Heart left ventricle (tissue), 16 donors: ENCODE data around the gene ACR. TPM values are rescaled to one million over a fixed set of nuclear protein-coding genes. Genes with fewer than 3 reads are reported as not detected.
A peak's percentile ranks its signal among the peaks of the same experiment; 100 is the strongest.

Experiments used
- ATAC-seq, 4 donors: fragments of 200-7000 bp; cut with Tn5 transposase; one replicate each; pipeline ENCODE4 v1.9.1; 2020 to 2022; ENCODE audit warnings: moderate library complexity in 4 of 4, mild to moderate bottlenecking in 3 of 4, moderate number of reproducible peaks in 1 of 4
- DNase-seq, 5 donors: peaks; one replicate each; pipeline ENCODE4 v3.0.0-alpha.2; 2020
- H3K27ac ChIP-seq, 12 donors: fragments of 200-600 bp; sonication (generic) in 4 of 12; one replicate each; pipeline versions ENCODE4 v1.5.0 to v1.8.0; 2016 to 2022; ENCODE audit warnings: mild to moderate bottlenecking in 2 of 12
- H3K27me3 ChIP-seq, 9 donors: fragments of 200-600 bp; sonication (generic) in 2 of 9; one replicate each; pipeline versions ENCODE4 v1.5.1 to v1.8.0; 2016 to 2022; ENCODE audit warnings: mild to moderate bottlenecking in 3 of 9
- H3K36me3 ChIP-seq, 9 donors: fragments of 200-600 bp; sonication (generic) in 2 of 9; one replicate each; pipeline versions ENCODE4 v1.5.0 to v1.8.0; 2018 to 2022; ENCODE audit warnings: mild to moderate bottlenecking in 2 of 9
- H3K4me1 ChIP-seq, 12 donors: fragments of 200-600 bp; sonication (generic) in 4 of 12; one replicate each; pipeline versions ENCODE4 v1.5.0 to v1.8.0; 2016 to 2022; ENCODE audit warnings: mild to moderate bottlenecking in 3 of 12
- H3K4me3 ChIP-seq, 12 donors: fragments of 200-600 bp; sonication (generic) in 4 of 12; one replicate each; pipeline versions ENCODE4 v1.5.0 to v1.8.0; 2017 to 2022; ENCODE audit warnings: mild to moderate bottlenecking in 9 of 12, moderate library complexity in 4 of 12
- H3K9me3 ChIP-seq, 12 donors: fragments of 200-600 bp; sonication (generic) in 4 of 12; one replicate each; pipeline versions ENCODE4 v1.5.0 to v1.8.0; 2016 to 2022; ENCODE audit warnings: mild to moderate bottlenecking in 1 of 12
- POLR2A ChIP-seq, 2 donors: fragments of 450-650 bp; IDR thresholded peaks; one replicate each; pipeline ENCODE4 v1.6.1; 2017; ENCODE audit warnings: antibody characterized with exemption in 2 of 2, mild to moderate bottlenecking in 2 of 2, moderate library complexity in 2 of 2
- WGBS, 4 donors: extraction: QIAGEN DNeasy Blood & Tissue Kit in 2 of 4; methylation state at CpG; one replicate each; pipeline versions ENCODE4 v1.1.5 to v1.1.7; 2013 to 2018; 5-methylcytosine and 5-hydroxymethylcytosine counted together
- intact Hi-C, 10 donors: fragments of 100-400 bp; cut with DNase I; formaldehyde crosslinking; loops; one replicate each; pipeline versions ENCODE4 v1.11.1 to v1.14.2; 2022
- polyA plus RNA-seq, 2 donors: library from polyadenylated mRNA; stranded (reverse); fragments of 200-250 nt; gene quantifications; one replicate each; pipeline ENCODE4 v1.2.3, GENCODE V29; 2013
- total RNA-seq, 9 donors: library from RNA; depleted of rRNA in 2 of 9; stranded (reverse); fragments of >200 nt in 2 of 9; fragmentation: NEBNext Ultra II Directional in 3 of 9; extraction: Animal tissue kit (Norgen Biotek cat#: 25700) in 3 of 9; gene quantifications; one replicate each; pipeline versions ENCODE4 v1.1.0 to v1.2.4, GENCODE V29; 2016 to 2023
- TF ChIP-seq, protein P1 (sequence below), 12 donors: fragments of 200-600 bp; sonication (generic) in 4 of 12; IDR thresholded peaks; one replicate each; pipeline versions ENCODE4 v1.5.0 to v1.8.0; 2018 to 2022; ENCODE audit warnings: antibody characterized with exemption in 12 of 12, mild to moderate bottlenecking in 5 of 12
- donor health status: ischemic (EF 13 %, LVEDD 7.1; RV severe dilation, severe dysfunction).
- donor health status: healthy with polysubstance abuse.
- donor health status: DM: no; HTN: yes; CAD: no.
- donor health status: DM: no; HTN: no; CAD: no.
- donor health status: ischemic (EF 25% LVEDD 6.9; RV normal size, moderate dysfunction).
- donor health status: ischemic (EF 25% LVEDD 5.7; RV mildly dilated, moderate dysfunction).
- donor health status: healthy.
- donor health status: DM: yes; HTN: yes; CAD: no.
- donor health status: ischemic (EF 35%, LVEDD 5.7; RV mildly dilated, moderate dysfunction).
- donor health status: nonischemic (EF 11% LVEDD 7.7; RV severe dilation, severe dysfunction).
- donor health status: DM: yes; HTN: yes; CAD: no.
- donor health status: PGD.
- donor health status: ischemic (EF 29% LVEDD 5.4; RV normal size, mild dysfunction).
- donor health status: nonischemic (EF 23%, LVEDD 6.1; RV moderate dilation, normal function).

Gene ACR
- total and polyA plus RNA-seq, 11 donors = 0.12 to 1.2 (median 0.50) TPM; not detected in 2

DNA sequence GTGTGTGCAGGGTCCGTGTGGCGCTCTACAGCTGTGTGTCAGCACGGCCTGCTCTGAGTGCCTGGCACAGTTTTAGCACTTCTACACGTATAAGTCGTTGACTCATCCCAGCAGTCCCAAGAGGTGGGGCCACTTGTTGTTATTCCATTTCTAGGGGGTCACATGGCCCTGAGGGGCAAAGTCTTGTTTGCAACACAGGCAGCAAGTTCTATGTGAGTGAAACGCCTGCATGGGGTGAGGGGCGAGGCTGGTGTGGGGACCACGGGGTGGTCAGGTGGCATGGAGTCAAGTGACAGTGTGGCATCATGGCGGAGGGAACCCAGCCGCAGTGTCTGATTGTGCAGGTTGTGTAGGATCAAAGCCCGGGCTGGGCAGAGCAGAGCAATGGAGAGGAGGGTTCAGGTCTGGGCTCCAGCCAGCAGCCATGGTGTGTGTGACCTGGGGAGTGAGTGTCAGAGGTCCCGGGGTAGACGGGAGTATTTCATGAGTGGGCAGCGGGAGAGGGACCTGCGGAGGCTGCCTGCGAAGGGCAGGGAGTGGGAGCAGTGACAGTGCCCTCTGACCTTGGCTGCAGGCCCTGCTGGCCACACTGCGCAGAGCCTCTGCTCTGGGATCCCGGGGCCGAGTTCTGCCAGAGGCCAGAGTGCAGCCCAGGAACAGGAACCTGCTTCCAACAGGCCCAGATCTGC lies 37.5 kb upstream of the ACR start:
- Histone ChIP-seq H3K4me3 (no peak overlapping the region), H3K36me3 (peaks cover 0 to 55% (median 32%) of the 10 kb centered on the region in 9 donors), H3K9me3 (no peaks in the 10 kb centered on the region), H3K27ac (peak overlapping the region in 4 of 12 donors; percentile 12 to 42 (median 22)), H3K4me1 (peaks cover 2 to 72% (median 29%) of the 10 kb centered on the region in 12 donors), H3K27me3 (no peaks in the 10 kb centered on the region)
- TF ChIP-seq, protein P1, sequence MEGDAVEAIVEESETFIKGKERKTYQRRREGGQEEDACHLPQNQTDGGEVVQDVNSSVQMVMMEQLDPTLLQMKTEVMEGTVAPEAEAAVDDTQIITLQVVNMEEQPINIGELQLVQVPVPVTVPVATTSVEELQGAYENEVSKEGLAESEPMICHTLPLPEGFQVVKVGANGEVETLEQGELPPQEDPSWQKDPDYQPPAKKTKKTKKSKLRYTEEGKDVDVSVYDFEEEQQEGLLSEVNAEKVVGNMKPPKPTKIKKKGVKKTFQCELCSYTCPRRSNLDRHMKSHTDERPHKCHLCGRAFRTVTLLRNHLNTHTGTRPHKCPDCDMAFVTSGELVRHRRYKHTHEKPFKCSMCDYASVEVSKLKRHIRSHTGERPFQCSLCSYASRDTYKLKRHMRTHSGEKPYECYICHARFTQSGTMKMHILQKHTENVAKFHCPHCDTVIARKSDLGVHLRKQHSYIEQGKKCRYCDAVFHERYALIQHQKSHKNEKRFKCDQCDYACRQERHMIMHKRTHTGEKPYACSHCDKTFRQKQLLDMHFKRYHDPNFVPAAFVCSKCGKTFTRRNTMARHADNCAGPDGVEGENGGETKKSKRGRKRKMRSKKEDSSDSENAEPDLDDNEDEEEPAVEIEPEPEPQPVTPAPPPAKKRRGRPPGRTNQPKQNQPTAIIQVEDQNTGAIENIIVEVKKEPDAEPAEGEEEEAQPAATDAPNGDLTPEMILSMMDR (IDR thresholded peaks at IDR 0.05) = no peak
- no peak for TF ChIP-seq POLR2A (IDR thresholded peaks at IDR 0.05)
- DNase-seq = peak in 3 of 5 donors; percentile 22 to 57 (median 26)
- intact Hi-C loops = loop anchor here in 2 of 10 donors (5.0 kb wide), 1 partner anchor 73 kb away; the partner anchor contains the start of gene ARSA (in 2 of the 2)
- 65 to 74% (median 70%) methylated on average over 18 to 19 of the region's 19 CpGs for WGBS, 4 donors
- peak in 1 of 4 donors; percentile 2 for ATAC-seq

DNA sequence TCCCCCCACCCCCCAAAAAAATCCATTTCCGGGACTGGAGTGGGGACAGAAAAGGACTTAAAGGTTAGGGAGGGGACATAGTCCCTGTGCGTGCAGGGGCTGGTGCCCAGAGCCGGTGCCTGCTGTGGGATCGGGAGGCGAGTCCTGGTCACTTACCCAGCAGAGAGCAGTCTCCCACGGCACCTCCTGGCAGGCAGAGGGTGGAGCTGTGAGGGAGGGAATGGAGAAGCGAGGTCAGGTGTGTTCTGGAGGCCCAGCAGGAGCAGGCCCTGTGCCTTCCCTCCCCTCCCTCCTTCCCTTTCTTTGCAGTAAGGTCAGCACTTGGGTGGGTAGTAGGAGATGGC lies 37.0 kb upstream of the ACR start:
- 44 to 75% (median 66%) methylated on average over 7 of the region's 7 CpGs for WGBS, 4 donors
- DNase-seq = peak in 1 of 5 donors; percentile 18

DNA sequence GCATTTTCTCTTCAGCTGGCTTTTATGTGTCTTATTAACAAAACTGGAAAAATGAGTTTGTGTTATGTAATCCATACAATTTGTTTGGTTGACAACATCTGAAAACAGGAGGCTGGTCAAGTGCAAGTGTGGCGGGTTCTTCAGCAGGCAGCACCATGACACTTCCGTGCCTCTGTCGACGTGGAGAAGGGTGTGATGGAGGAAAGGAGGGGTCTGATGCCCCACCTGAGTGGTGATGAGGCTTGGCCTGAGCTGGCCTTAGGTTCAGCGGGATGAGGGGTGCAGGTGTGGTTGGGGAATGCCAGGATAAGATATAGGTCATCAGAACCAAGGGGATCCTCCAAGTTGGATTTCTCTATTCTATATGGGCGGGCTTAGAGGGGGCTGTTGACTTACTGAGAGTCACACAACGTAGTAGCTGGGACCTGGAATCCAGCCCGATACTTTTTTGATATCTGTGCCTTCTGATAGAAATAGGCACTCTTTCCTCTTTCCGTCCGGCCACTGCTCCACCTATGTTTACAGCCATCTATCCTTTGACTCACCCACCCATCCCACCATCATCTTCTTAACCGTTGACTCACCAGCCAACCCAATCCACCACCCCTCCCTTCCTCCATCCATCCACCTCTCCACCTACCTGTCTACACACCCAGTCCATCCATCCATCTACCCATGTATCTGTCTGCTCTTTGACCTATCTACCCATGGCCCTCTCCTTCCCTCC lies 36.4 kb upstream of the ACR start:
- intact Hi-C loops = loop anchor here in 2 of 10 donors (5.0 kb wide), 1 partner anchor 74 kb away; the partner anchor contains the start of gene ARSA (in 2 of the 2)
- Histone ChIP-seq H3K4me1 (peaks cover 2 to 61% (median 26%) of the 10 kb centered on the region in 12 donors), H3K9me3 (no peaks in the 10 kb centered on the region), H3K4me3 (no peak overlapping the region), H3K27ac (no peak overlapping the region), H3K27me3 (no peaks in the 10 kb centered on the region), H3K36me3 (peaks cover 0 to 51% (median 31%) of the 10 kb centered on the region in 9 donors)
- DNase-seq = peak in 3 of 5 donors; percentile 10 to 42 (median 18)
- WGBS, 4 donors = 67 to 86% (median 78%) methylated on average over 11 of the region's 11 CpGs
- TF ChIP-seq, protein P1 (IDR thresholded peaks at IDR 0.05) = no peak
- TF ChIP-seq POLR2A (IDR thresholded peaks at IDR 0.05) = no peak
- ATAC-seq = no peak

More for the DNA sequence above, 37.0 kb upstream of the ACR start:
- intact Hi-C loops = loop anchor here in 2 of 10 donors (5.0 kb wide), 1 partner anchor 74 kb away; the partner anchor contains the start of gene ARSA (in 2 of the 2)
- H3K27me3 ChIP-seq = no peaks in the 10 kb centered on the region
- H3K9me3 ChIP-seq = no peaks in the 10 kb centered on the region
- H3K4me1 ChIP-seq = peaks cover 2 to 67% (median 29%) of the 10 kb centered on the region in 12 donors
- H3K4me3 ChIP-seq = no peak overlapping the region
- no peak for ATAC-seq
- peak overlapping the region in 2 of 12 donors; percentile 12 to 15 for H3K27ac ChIP-seq
- TF ChIP-seq POLR2A (IDR thresholded peaks at IDR 0.05) = no peak
- TF ChIP-seq, protein P1 (IDR thresholded peaks at IDR 0.05) = no peak
- H3K36me3 ChIP-seq = peaks cover 0 to 54% (median 30%) of the 10 kb centered on the region in 9 donors

DNA sequence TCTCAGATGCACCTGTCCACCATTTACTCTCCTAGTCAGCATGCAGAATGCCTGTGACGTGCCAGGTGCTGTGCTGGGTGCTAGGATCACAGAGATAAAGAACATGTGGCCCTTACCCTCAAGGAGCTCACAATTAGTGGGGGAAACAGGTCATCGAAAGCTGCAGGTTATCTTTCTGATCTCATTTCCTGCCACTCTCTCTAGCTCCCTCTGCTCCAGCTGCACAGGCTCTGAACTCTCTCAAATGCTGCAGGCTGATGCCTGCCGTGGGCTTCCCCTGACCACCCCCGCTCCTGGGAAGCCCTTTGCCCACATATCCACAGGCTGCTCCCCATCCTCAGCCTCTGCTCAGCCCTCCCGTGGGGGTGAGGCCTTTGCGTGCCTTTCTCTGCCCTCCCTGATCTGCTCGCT lies 35.7 kb upstream of the ACR start:
- WGBS, 4 donors = 64 to 73% (median 69%) methylated on average over 7 of the region's 7 CpGs
- Histone ChIP-seq H3K9me3 (no peaks in the 10 kb centered on the region), H3K4me3 (no peak overlapping the region), H3K27me3 (no peaks in the 10 kb centered on the region), H3K36me3 (peaks cover 0 to 56% (median 32%) of the 10 kb centered on the region in 9 donors), H3K4me1 (peaks cover 0 to 55% (median 21%) of the 10 kb centered on the region in 12 donors), H3K27ac (no peak overlapping the region)
- intact Hi-C loops = loop anchor here in 2 of 10 donors (5.0 kb wide), 1 partner anchor 75 kb away; the partner anchor contains the start of gene ARSA (in 2 of the 2)
- DNase-seq (peak in 2 of 5 donors; percentile 13 to 36), ATAC-seq (no peak)
- TF ChIP-seq, protein P1 (IDR thresholded peaks at IDR 0.05) = no peak
- TF ChIP-seq POLR2A (IDR thresholded peaks at IDR 0.05) = no peak
